Stimulated activated naive CD8-positive, alpha-beta T cell treated with anti-CD3 and anti-CD28 coated beads, Interleukin-15, amount 100 ng/mL, for 72 hours (primary cell): Measurements from ENCODE around the gene CFAP100.
A peak's percentile ranks its signal among the peaks of the same experiment; 100 is the strongest.

Experiments used
- ATAC-seq: fragments of 150-1000 bp; cut with Tn5 transposase; 2 replicates; pipeline ENCODE4 v1.10.0; 2021; ENCODE audit warnings: mild to moderate bottlenecking, moderate library complexity
- DNase-seq, 2 donors: peaks; one replicate each; pipeline ENCODE4 v3.0.0; 2021 to 2022
- H3K27ac Mint-ChIP-seq, 2 donors: one replicate each; pipeline ENCODE4 v1.8.0; 2022; ENCODE audit warnings: mild to moderate bottlenecking in 2 of 2, mixed read lengths in 2 of 2, moderate library complexity in 2 of 2
- H3K27me3 Mint-ChIP-seq: one replicate; pipeline ENCODE4 v1.8.0; 2022; ENCODE audit warnings: mixed read lengths
- H3K4me1 Mint-ChIP-seq: one replicate; pipeline ENCODE4 v1.8.0; 2022; ENCODE audit warnings: mild to moderate bottlenecking, mixed read lengths
- H3K4me3 Mint-ChIP-seq, 2 donors: one replicate each; pipeline ENCODE4 v1.8.0; 2022; ENCODE audit warnings: mild to moderate bottlenecking in 2 of 2, mixed read lengths in 2 of 2, moderate library complexity in 1 of 2
- H3K9me3 Mint-ChIP-seq, 2 donors: one replicate each; pipeline ENCODE4 v1.8.0; 2022; ENCODE audit warnings: mixed read lengths in 2 of 2

Gene CFAP100

GRCh38 chr3:126446301-126446700, 51.6 kb downstream of the CFAP100 start:
- ATAC-seq (no peak), DNase-seq (no peak)
- Mint-ChIP-seq H3K4me3 (no peak overlapping the region), H3K27me3 (no peaks in the 10 kb centered on the region), H3K27ac (no peak overlapping the region), H3K4me1 (no peaks in the 10 kb centered on the region), H3K9me3 (no peaks in the 10 kb centered on the region)

- no peak for ATAC-seq
- H3K27ac Mint-ChIP-seq, result peak overlapping the region in 1 of 2 donors; percentile 86
Measured at GRCh38 chr3:126446791-126447190, 52.1 kb downstream of the CFAP100 start.

DNA sequence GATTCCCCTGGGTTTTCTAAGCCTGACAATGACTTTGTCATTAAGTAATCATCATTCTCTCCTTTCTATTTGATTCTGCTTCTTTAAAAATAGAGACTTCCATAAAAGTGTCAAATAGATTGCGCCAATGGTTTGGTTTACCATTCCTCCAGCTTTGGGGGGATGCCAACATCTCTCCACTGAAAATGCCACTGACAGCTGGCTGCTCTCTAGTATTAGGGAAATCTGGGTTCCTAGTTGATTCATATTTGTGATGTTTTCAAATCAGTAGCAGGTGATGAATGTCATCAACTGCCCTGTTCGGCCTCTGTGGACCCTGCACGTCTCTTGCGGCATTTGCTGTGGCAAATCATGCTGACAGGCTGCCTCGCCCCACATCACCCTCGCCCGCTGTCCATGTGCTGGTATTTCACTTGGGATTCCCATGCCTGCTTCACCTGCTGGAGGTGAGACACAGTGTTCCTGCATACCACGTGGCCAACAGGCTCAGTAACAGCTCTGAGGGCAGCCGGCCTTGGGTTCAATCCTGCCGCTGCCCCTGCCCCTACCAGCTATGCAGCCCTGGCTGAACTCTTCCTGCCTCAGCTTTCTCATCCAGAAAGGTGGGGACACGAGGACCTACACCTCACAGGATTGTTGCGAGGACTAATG, 52.9 kb downstream of the CFAP100 start:
- Mint-ChIP-seq H3K27ac (no peak overlapping the region), H3K4me1 (no peaks in the 10 kb centered on the region), H3K27me3 (no peaks in the 10 kb centered on the region), H3K4me3 (no peak overlapping the region), H3K9me3 (no peaks in the 10 kb centered on the region)
- DNase-seq (no peak), ATAC-seq (no peak)

More at GRCh38 chr3:126446791-126447190, 52.1 kb downstream of the CFAP100 start:
- Mint-ChIP-seq H3K9me3 (no peaks in the 10 kb centered on the region), H3K4me3 (no peak overlapping the region), H3K4me1 (no peaks in the 10 kb centered on the region), H3K27me3 (no peaks in the 10 kb centered on the region)
- no peak for DNase-seq

GRCh38 chr3:126448136-126448892, 53.6 kb downstream of the CFAP100 start:
- Mint-ChIP-seq H3K4me1 (no peaks in the 10 kb centered on the region), H3K27me3 (no peaks in the 10 kb centered on the region), H3K9me3 (no peaks in the 10 kb centered on the region), H3K27ac (peak overlapping the region in 1 of 2 donors; percentile 88), H3K4me3 (no peak overlapping the region)
- ATAC-seq, result no peak
- DNase-seq, result no peak

DNA sequence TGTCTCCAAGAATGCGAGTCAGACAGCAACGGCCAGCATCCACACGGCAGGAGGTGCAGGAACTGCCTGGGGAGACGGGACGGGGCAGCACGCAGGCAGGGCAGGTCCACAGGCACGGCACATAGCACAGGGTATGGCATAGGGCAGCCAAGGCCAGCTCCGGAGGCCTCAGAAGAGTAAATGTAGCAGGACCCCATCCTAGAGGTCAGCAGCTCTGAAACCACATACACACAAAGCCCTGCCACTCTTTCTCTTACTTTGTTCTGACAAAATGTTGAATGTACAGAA, 54.1 kb downstream of the CFAP100 start:
- H3K27me3 Mint-ChIP-seq, result no peaks in the 10 kb centered on the region
- H3K4me3 Mint-ChIP-seq, result no peak overlapping the region
- H3K4me1 Mint-ChIP-seq, result no peaks in the 10 kb centered on the region

DNA sequence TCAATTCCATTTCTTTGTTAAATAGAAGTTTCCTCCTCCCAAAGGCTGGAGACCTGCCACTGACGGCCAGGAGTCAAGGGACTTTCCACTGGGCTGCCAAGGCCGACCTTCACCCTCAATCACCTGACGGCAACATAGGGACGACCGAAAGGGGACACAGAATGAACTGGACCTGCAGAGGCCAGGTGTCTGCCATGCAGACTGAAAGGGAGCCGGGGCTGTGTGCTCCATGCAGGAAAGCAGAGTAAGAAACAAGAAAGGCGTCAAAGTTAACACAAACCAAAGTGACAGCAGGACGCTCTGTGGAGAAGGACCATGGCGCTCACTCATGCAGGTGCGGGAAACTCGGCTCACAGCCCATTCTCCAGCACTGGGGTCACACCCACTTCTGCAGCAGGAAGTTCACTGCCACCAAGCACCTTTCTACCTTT, 54.9 kb downstream of the CFAP100 start:
- DNase-seq (no peak), ATAC-seq (no peak)
- H3K4me1 Mint-ChIP-seq, result no peaks in the 10 kb centered on the region
- no peak overlapping the region for H3K4me3 Mint-ChIP-seq
- no peaks in the 10 kb centered on the region for H3K27me3 Mint-ChIP-seq
- H3K9me3 Mint-ChIP-seq, result no peaks in the 10 kb centered on the region
- no peak overlapping the region for H3K27ac Mint-ChIP-seq

More for the DNA sequence above, 54.1 kb downstream of the CFAP100 start:
- no peaks in the 10 kb centered on the region for H3K9me3 Mint-ChIP-seq
- DNase-seq (no peak), ATAC-seq (no peak)
- H3K27ac Mint-ChIP-seq, result no peak overlapping the region

DNA sequence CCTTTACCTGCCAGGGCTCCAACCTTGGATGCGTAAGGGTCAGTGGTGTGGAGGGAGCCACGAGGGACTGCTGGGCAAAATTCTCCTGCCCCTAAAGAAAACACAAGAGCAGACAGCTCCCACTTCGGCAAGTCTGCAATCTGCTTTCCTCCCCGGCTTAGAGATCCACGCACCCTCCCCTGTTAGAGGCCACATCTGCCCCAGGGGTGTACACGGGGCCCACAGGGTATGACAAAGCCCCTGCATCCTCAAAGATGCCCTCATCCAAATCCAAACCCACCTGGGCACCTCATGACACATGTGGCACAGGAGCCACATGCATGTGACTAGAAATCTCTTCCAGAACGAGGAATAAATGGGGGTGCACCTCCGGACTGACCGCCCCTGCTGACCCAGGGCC, 55.5 kb downstream of the CFAP100 start:
- H3K4me1 Mint-ChIP-seq, result no peaks in the 10 kb centered on the region
- ATAC-seq (no peak), DNase-seq (no peak)
- H3K27me3 Mint-ChIP-seq, result no peaks in the 10 kb centered on the region
- no peak overlapping the region for H3K27ac Mint-ChIP-seq
- H3K9me3 Mint-ChIP-seq, result no peaks in the 10 kb centered on the region
- H3K4me3 Mint-ChIP-seq, result no peak overlapping the region

DNA sequence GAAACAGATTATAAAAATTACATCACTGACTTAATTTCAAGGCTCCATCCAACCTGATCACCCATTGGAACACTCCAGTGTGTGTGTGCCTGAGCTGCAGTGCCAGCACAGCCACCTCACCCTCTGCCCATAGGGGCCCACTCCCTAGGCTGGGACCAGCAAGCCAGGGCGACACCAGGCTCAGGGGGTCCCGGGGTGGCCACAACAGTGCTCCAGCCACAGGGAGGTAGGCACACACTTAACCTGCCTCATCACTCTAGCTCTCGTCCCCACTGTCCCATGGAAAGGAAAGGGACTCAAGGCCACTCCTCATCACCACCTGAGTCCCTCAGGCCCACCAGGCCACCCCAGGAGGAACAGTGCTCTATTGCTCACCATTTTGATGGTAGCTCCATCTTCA, 56.0 kb downstream of the CFAP100 start:
- Mint-ChIP-seq H3K27me3 (no peaks in the 10 kb centered on the region), H3K9me3 (no peaks in the 10 kb centered on the region), H3K4me1 (no peaks in the 10 kb centered on the region), H3K4me3 (no peak overlapping the region), H3K27ac (peak overlapping the region in 1 of 2 donors; percentile 59)
- ATAC-seq (no peak), DNase-seq (no peak)

DNA sequence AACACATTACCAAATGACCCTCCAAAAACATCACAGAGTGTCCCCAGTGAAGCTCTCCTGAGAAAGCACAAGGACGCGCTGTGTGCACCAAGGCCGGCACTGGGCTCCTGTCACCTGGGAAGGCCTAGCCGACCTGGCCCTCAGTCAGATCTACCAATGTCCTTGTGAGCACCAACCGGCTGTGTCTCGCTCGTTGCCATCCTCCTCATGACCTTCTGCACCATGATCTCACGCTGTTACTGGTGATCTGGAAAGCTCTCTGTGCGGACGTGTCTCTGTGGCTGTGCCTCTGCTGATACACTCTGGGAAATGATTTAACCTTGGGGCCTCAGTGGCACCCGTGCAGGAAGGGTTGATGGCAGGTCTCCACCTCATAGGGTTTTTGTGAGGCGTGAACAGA, 56.8 kb downstream of the CFAP100 start:
- no peak for ATAC-seq
- Mint-ChIP-seq H3K9me3 (no peaks in the 10 kb centered on the region), H3K27me3 (no peaks in the 10 kb centered on the region), H3K27ac (no peak overlapping the region), H3K4me1 (peaks cover under 1% of the 10 kb centered on the region), H3K4me3 (no peak overlapping the region)
- no peak for DNase-seq

- Mint-ChIP-seq H3K27ac (peak overlapping the region in 1 of 2 donors; percentile 27), H3K4me3 (no peak overlapping the region), H3K9me3 (no peaks in the 10 kb centered on the region), H3K27me3 (no peaks in the 10 kb centered on the region), H3K4me1 (peaks cover 7% of the 10 kb centered on the region)
- DNase-seq (no peak), ATAC-seq (no peak)
Measured at GRCh38 chr3:126452213-126452612, 57.5 kb downstream of the CFAP100 start.

GRCh38 chr3:126454025-126454424, 59.3 kb downstream of the CFAP100 start:
- Mint-ChIP-seq H3K4me3 (no peak overlapping the region), H3K4me1 (peaks cover 13% of the 10 kb centered on the region), H3K27ac (peak overlapping the region in 1 of 2 donors; percentile 47), H3K27me3 (no peaks in the 10 kb centered on the region), H3K9me3 (no peaks in the 10 kb centered on the region)
- ATAC-seq (no peak), DNase-seq (no peak)

- Mint-ChIP-seq H3K4me3 (no peak overlapping the region), H3K27me3 (no peaks in the 10 kb centered on the region), H3K9me3 (no peaks in the 10 kb centered on the region), H3K27ac (peak overlapping the region in 1 of 2 donors; percentile 47), H3K4me1 (peaks cover 13% of the 10 kb centered on the region)
- DNase-seq, result no peak
- ATAC-seq, result no peak
Measured at GRCh38 chr3:126454437-126455198, 59.9 kb downstream of the CFAP100 start.

DNA sequence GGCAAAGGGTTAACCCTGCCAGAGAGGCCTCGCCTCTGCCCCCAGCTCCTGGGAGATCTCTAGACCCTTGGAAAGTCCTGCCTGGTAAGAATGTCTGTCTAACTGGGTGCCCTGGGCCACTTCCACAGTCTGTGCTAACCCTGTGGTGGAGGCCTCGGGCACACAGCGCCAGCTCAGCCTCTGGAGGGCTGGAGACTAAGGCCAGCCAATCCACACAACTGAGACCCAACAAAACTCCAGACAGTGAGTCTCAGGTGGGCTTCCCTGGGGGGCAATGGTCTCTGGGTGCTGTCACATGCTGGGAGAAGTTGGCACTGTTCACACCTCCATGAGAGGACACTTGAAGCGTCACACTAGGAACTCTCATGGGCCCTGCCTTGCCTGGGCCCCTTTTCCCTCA, 61.5 kb downstream of the CFAP100 start:
- peak overlapping the region in 1 of 2 donors; percentile 34 for H3K27ac Mint-ChIP-seq

GRCh38 chr3:126456766-126457388, 62.2 kb downstream of the CFAP100 start:
- no peak for DNase-seq
- peaks cover 19% of the 10 kb centered on the region for H3K4me1 Mint-ChIP-seq
- H3K27ac Mint-ChIP-seq, result peak overlapping the region in 1 of 2 donors; percentile 34
- H3K9me3 Mint-ChIP-seq, result no peaks in the 10 kb centered on the region
- ATAC-seq, result no peak
- H3K4me3 Mint-ChIP-seq, result no peak overlapping the region
- no peaks in the 10 kb centered on the region for H3K27me3 Mint-ChIP-seq

More for the DNA sequence above, 61.5 kb downstream of the CFAP100 start:
- Mint-ChIP-seq H3K27me3 (no peaks in the 10 kb centered on the region), H3K9me3 (no peaks in the 10 kb centered on the region), H3K4me1 (peaks cover 13% of the 10 kb centered on the region), H3K4me3 (no peak overlapping the region)
- no peak for ATAC-seq
- no peak for DNase-seq

GRCh38 chr3:126459111-126459762, 64.5 kb downstream of the CFAP100 start:
- Mint-ChIP-seq H3K4me1 (peaks cover 19% of the 10 kb centered on the region), H3K9me3 (no peaks in the 10 kb centered on the region), H3K27me3 (no peaks in the 10 kb centered on the region), H3K27ac (no peak overlapping the region), H3K4me3 (no peak overlapping the region)
- DNase-seq (no peak), ATAC-seq (no peak)
